ENCODE results near the gene TMEM131.

DNA sequence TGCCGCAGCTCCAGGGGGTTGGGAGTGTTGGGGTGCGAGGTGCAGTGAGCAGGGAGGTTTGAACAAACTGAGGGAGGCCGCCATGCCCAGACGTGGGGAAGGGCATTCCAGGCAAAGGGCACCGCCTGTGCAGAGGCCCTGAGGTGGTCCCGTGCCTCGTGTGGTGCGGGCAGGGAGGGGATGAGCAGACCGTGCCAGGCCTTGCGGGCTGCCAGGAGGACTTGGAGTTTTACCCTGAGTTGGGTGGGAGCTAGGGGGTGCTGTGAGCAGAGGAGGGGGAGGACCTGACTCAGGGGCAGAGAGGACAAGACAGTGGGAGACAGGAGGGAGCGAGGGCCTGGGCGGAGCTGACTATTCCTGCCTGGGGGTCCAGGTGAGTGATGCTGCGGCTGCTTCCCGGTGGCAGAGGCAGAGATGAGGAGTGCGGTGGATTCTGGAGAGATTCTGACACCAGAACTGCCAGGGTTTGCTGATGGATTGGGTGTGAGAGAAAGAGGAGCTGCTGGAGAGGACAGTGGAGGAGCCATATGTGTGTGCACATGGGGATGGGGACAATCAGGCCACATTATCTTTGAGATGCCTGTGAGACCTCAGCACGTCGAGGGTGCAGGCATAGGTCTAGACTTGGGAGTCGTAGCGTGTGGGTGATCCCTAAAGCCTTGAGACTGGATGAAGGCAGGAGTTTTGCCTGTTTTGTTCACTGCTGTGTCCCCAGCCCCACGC, 259.0 kb downstream of the TMEM131 start:
- TF ChIP-seq, protein P1, sequence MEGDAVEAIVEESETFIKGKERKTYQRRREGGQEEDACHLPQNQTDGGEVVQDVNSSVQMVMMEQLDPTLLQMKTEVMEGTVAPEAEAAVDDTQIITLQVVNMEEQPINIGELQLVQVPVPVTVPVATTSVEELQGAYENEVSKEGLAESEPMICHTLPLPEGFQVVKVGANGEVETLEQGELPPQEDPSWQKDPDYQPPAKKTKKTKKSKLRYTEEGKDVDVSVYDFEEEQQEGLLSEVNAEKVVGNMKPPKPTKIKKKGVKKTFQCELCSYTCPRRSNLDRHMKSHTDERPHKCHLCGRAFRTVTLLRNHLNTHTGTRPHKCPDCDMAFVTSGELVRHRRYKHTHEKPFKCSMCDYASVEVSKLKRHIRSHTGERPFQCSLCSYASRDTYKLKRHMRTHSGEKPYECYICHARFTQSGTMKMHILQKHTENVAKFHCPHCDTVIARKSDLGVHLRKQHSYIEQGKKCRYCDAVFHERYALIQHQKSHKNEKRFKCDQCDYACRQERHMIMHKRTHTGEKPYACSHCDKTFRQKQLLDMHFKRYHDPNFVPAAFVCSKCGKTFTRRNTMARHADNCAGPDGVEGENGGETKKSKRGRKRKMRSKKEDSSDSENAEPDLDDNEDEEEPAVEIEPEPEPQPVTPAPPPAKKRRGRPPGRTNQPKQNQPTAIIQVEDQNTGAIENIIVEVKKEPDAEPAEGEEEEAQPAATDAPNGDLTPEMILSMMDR (conservative IDR thresholded peaks at IDR 0.05): no peak
- no peak for TF ChIP-seq ZFX (IDR thresholded peaks at IDR 0.05)
